Left ventricle myocardium inferior (tissue), 1 donor: ENCODE data around the gene ZNF385D. TPM values are rescaled to one million over a fixed set of nuclear protein-coding genes. Genes with fewer than 3 reads are reported as not detected.
"Not testable (repeated sequence)": the region's sequence is repeated elsewhere in the genome, so short reads cannot be mapped to it uniquely, and the experiment has no call there.

ENCODE experiments used
- DNase-seq: peaks from one replicate; pipeline ENCODE4 v3.0.0-alpha.2; 2020
- H3K27ac ChIP-seq: fragments of 200-600 bp; replicated peaks from 2 replicates; pipeline ENCODE4 v1.8.0; 2021
- H3K27me3 ChIP-seq: fragments of 200-600 bp; 2 replicates; pipeline ENCODE4 v1.8.0; 2021; ENCODE audit warnings: low read depth
- H3K36me3 ChIP-seq: fragments of 200-600 bp; 2 replicates; pipeline ENCODE4 v1.8.0; 2021
- H3K4me1 ChIP-seq: fragments of 200-600 bp; 2 replicates; pipeline ENCODE4 v1.8.0; 2021
- H3K4me3 ChIP-seq: fragments of 200-600 bp; 2 replicates; pipeline ENCODE4 v1.8.0; 2021; ENCODE audit warnings: mild to moderate bottlenecking, moderate library complexity
- H3K9me3 ChIP-seq: fragments of 200-600 bp; replicated peaks from 2 replicates; pipeline ENCODE4 v1.8.0; 2021
- CTCF ChIP-seq: fragments of 200-600 bp; IDR thresholded peaks from 2 replicates; pipeline ENCODE4 v1.8.0; 2021; ENCODE audit warnings: antibody characterized with exemption, mild to moderate bottlenecking, borderline replicate concordance
- intact Hi-C: fragments of 100-400 bp; cut with micrococcal nuclease; formaldehyde crosslinking; loops from one replicate; pipeline ENCODE4 v1.11.0; 2022
- total RNA-seq: library from RNA; stranded (reverse); fragmentation: NEBNext Ultra II Directional; extraction: Animal tissue kit (Norgen Biotek cat#: 25700); gene quantifications from one replicate; pipeline ENCODE4 v1.2.1, GENCODE V29; 2021
- donor health status: DM: no; HTN: yes; CAD: no; lungs with severe emphysema.

The ZNF385D gene
- total RNA-seq, 1 donor from 2014 or later: 2.3 TPM

GRCh38 chr3:21502656-21503055, 248.4 kb downstream of the ZNF385D start:
- intact Hi-C loops: no loop called here
- no peak overlapping the region for H3K27ac ChIP-seq
- no peak overlapping the region for H3K4me3 ChIP-seq
- no peaks in the 10 kb centered on the region for H3K4me1 ChIP-seq
- no peaks in the 10 kb centered on the region for H3K9me3 ChIP-seq
- no peak for TF ChIP-seq CTCF
- no peaks in the 10 kb centered on the region for H3K36me3 ChIP-seq
- H3K27me3 ChIP-seq: no peaks in the 10 kb centered on the region
- no peak for DNase-seq

GRCh38 chr3:21500834-21501233, 250.2 kb downstream of the ZNF385D start:
- no peak for DNase-seq
- no peak for TF ChIP-seq CTCF

DNA sequence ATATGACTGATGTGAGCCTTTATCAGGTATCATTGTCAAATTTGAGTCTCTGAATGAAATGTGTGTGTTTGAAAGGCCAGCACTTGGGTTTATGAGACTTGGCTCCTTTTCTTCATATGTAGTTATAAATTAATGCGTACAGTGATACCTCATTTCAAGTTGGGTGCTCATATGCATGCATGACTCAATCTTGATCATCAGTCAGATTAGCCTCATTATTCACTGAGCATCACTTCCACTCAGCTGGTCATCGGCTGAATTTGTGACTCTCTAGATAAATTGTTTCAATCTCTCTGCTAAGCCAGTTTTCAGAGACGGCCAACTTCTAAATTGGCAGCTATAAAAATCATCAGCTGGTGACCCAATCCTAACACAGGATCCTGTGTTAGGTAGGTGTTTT, 260.3 kb downstream of the ZNF385D start:
- H3K9me3 ChIP-seq, DNase-seq, H3K27ac ChIP-seq, intact Hi-C loops, H3K4me3 ChIP-seq, H3K27me3 ChIP-seq, H3K36me3 ChIP-seq, H3K4me1 ChIP-seq: not testable (repeated sequence)

More at GRCh38 chr3:21500834-21501233, 250.2 kb downstream of the ZNF385D start:
- no peaks in the 10 kb centered on the region for H3K27me3 ChIP-seq
- H3K4me1 ChIP-seq: no peaks in the 10 kb centered on the region
- no peaks in the 10 kb centered on the region for H3K36me3 ChIP-seq
- H3K27ac ChIP-seq: no peak overlapping the region
- no peaks in the 10 kb centered on the region for H3K9me3 ChIP-seq
- H3K4me3 ChIP-seq: no peak overlapping the region
- intact Hi-C loops: no loop called here

DNA sequence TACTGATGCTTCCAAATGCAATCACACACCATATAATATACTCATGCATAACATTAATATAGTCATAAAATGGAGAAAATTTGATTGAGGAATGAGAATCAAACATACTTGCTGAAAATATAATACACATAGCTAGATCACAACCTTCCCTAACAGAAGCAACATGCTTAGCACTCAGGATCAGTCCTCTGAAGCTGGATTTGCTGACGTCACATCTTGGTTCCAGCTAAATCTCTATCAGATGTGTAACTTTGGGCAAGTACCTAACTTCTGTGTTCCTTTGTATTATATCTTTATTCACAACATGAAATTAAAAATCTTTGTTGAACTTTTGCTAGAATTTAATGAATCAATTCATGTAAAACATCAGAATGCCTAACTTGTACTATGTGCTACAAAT, 263.5 kb downstream of the ZNF385D start:
- Histone ChIP-seq H3K4me3 (no peak overlapping the region), H3K36me3 (no peaks in the 10 kb centered on the region), H3K27ac (no peak overlapping the region), H3K27me3 (no peaks in the 10 kb centered on the region), H3K4me1 (no peaks in the 10 kb centered on the region), H3K9me3 (no peaks in the 10 kb centered on the region)
- intact Hi-C loops: no loop called here
- no peak for TF ChIP-seq CTCF
- DNase-seq: no peak

DNA sequence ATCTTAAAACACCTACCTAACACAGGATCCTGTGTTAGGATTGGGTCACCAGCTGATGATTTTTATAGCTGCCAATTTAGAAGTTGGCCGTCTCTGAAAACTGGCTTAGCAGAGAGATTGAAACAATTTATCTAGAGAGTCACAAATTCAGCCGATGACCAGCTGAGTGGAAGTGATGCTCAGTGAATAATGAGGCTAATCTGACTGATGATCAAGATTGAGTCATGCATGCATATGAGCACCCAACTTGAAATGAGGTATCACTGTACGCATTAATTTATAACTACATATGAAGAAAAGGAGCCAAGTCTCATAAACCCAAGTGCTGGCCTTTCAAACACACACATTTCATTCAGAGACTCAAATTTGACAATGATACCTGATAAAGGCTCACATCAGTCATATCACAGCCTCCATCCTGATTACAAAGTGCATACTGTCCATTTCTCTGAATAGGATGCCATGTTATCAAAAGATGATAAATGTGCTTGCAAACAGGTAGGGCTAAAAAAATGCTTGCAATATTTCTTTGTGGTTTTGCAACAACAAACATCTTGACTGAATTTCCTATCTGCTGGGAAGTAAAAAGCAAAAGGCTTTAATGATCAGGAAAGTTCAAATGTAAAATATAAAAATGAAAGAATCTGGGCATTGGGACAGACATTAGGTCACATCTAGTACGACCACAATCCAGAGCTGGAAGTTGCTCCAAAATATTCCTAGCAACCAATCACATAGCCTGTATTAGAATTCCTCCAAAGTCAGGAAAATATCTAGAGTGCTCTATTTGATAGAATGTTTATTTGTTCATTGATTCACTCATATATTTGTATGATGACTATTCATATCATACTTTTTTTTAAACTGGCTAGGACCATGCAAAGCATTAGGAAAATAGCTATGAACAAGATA, 264.7 kb downstream of the ZNF385D start:
- DNase-seq, H3K27ac ChIP-seq, H3K36me3 ChIP-seq, H3K4me3 ChIP-seq, H3K9me3 ChIP-seq, H3K4me1 ChIP-seq, intact Hi-C loops, H3K27me3 ChIP-seq: not testable (repeated sequence)

DNA sequence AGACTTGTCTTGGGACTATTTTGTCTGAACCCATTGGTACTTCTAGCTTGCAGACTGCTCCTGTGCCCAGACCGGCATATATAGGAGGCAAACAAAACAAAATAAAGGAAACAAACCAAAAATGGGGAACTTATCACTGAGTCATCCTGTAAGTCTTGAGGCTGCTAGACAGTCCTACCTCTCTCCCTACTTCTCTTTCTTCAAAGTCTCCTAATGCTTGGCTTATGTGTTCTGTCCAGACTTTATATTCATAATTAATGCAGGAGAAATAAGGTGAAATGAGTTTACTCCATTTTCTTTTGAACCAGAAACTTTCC, 266.2 kb downstream of the ZNF385D start:
- H3K36me3 ChIP-seq: no peaks in the 10 kb centered on the region
- intact Hi-C loops: no loop called here
- no peaks in the 10 kb centered on the region for H3K4me1 ChIP-seq

More for the DNA sequence above, 266.2 kb downstream of the ZNF385D start:
- H3K27me3 ChIP-seq: no peaks in the 10 kb centered on the region
- no peaks in the 10 kb centered on the region for H3K9me3 ChIP-seq
- no peak for TF ChIP-seq CTCF
- no peak overlapping the region for H3K4me3 ChIP-seq
- no peak overlapping the region for H3K27ac ChIP-seq
- no peak for DNase-seq
